WTC11 (cell line): ENCODE measurements around the gene TBL1X. TPM values are rescaled to one million over a fixed set of nuclear protein-coding genes. Genes with fewer than 3 reads are reported as not detected.

ENCODE experiments used
- ATAC-seq: fragments of 200-7000 bp; cut with Tn5 transposase; 2 replicates; pipeline ENCODE4 v1.10.0; 2021; ENCODE audit warnings: mild to moderate bottlenecking, moderate library complexity
- CTCF ChIA-PET: fragments of 300-600 bp; sonication (Branson Sonifier 250); formaldehyde crosslinking; loops from one replicate; lab custom pipeline; 2021; ENCODE audit warnings: antibody characterized with exemption; lab: Charles Lee
- POLR2A ChIA-PET: fragments of 350-600 bp; sonication (Branson Sonifier 250); formaldehyde crosslinking; loops from one replicate; lab custom pipeline; 2021; ENCODE audit warnings: antibody characterized with exemption; lab: Charles Lee
- DNase-seq: peaks from one replicate; pipeline ENCODE4 v3.0.0; 2021; ENCODE audit warnings: low spot score
- H3K27ac Mint-ChIP-seq: 2 replicates; pipeline ENCODE4 v1.8.0; 2021; ENCODE audit warnings: mixed read lengths
- H3K27me3 Mint-ChIP-seq: 2 replicates; pipeline ENCODE4 v1.8.0; 2021; ENCODE audit warnings: low read depth, mild to moderate bottlenecking, moderate library complexity, mixed read lengths
- H3K36me3 Mint-ChIP-seq: 2 replicates; pipeline ENCODE4 v1.8.0; 2021; ENCODE audit warnings: mixed read lengths
- H3K4me1 Mint-ChIP-seq: 2 replicates; pipeline ENCODE4 v1.8.0; 2022; ENCODE audit warnings: mixed read lengths
- H3K4me3 Mint-ChIP-seq: 2 replicates; pipeline ENCODE4 v1.8.0; 2021; ENCODE audit warnings: mild to moderate bottlenecking, moderate library complexity, mixed read lengths
- H3K9me3 Mint-ChIP-seq: 2 replicates; pipeline ENCODE4 v1.8.0; 2021; ENCODE audit warnings: mixed read lengths
- AR ChIP-seq: fragments of 250-450 bp; sonication (Bioruptor Pico); IDR thresholded peaks from 2 replicates; pipeline ENCODE4 v1.9.0; 2021; ENCODE audit warnings: mild to moderate bottlenecking
- ETV6 ChIP-seq: sonication (generic); formaldehyde crosslinking; IDR thresholded peaks from 2 replicates; pipeline ENCODE4 v1.8.1; 2022; ENCODE audit warnings: mild to moderate bottlenecking, missing genetic modification reagents
- FOXK1 ChIP-seq: sonication (generic); formaldehyde crosslinking; IDR thresholded peaks from 2 replicates; pipeline ENCODE4 v1.8.0; 2022; ENCODE audit warnings: mild to moderate bottlenecking, moderate library complexity, missing genetic modification reagents
- GABPB1 ChIP-seq: sonication (generic); formaldehyde crosslinking; IDR thresholded peaks from 2 replicates; pipeline ENCODE4 v1.8.1; 2023; ENCODE audit warnings: mild to moderate bottlenecking, missing genetic modification reagents
- GRHL2 ChIP-seq: fragments of 250-450 bp; sonication (Bioruptor Pico); IDR thresholded peaks from 2 replicates; pipeline ENCODE4 v1.8.0; 2022; ENCODE audit warnings: mild to moderate bottlenecking, moderate library complexity; ENCODE audit not compliant: insufficient replicate concordance, severe bottlenecking
- JAZF1 ChIP-seq: fragments of 250-450 bp; sonication (Bioruptor Pico); IDR thresholded peaks from 2 replicates; pipeline ENCODE4 v1.9.0; 2021; ENCODE audit warnings: moderate library complexity, mild to moderate bottlenecking, inconsistent platforms
- KAT7 ChIP-seq: sonication (generic); formaldehyde crosslinking; IDR thresholded peaks from 2 replicates; pipeline ENCODE4 v1.8.1; 2023; ENCODE audit warnings: missing genetic modification reagents, mild to moderate bottlenecking, borderline replicate concordance
- MYBL2 ChIP-seq: sonication (generic); formaldehyde crosslinking; IDR thresholded peaks from 2 replicates; pipeline ENCODE4 v1.8.1; 2023; ENCODE audit warnings: mild to moderate bottlenecking, moderate library complexity, missing genetic modification reagents
- PRDM15 ChIP-seq: sonication (generic); formaldehyde crosslinking; IDR thresholded peaks from 2 replicates; pipeline ENCODE4 v1.8.0; 2022; ENCODE audit warnings: missing genetic modification reagents
- TCF7 ChIP-seq: sonication (generic); formaldehyde crosslinking; IDR thresholded peaks from 2 replicates; pipeline ENCODE4 v1.8.0; 2022; ENCODE audit warnings: mild to moderate bottlenecking, low read depth, missing genetic modification reagents, moderate library complexity
- TEAD4 ChIP-seq: sonication (generic); formaldehyde crosslinking; IDR thresholded peaks from 2 replicates; pipeline ENCODE4 v1.8.0; 2022; ENCODE audit warnings: mild to moderate bottlenecking, missing genetic modification reagents
- ZBTB21 ChIP-seq: sonication (generic); formaldehyde crosslinking; IDR thresholded peaks from 2 replicates; pipeline ENCODE4 v1.8.1; 2023; ENCODE audit warnings: mild to moderate bottlenecking, missing genetic modification reagents, borderline replicate concordance
- ZNF138 ChIP-seq: sonication (generic); formaldehyde crosslinking; conservative IDR thresholded peaks from 2 replicates; pipeline ENCODE4 v1.8.1; 2022; ENCODE audit warnings: mild to moderate bottlenecking, moderate library complexity, missing genetic modification reagents
- ZNF281 ChIP-seq: sonication (generic); formaldehyde crosslinking; IDR thresholded peaks from 2 replicates; pipeline ENCODE4 v1.8.0; 2023; ENCODE audit warnings: mild to moderate bottlenecking, missing genetic modification reagents
- ZNF423 ChIP-seq: fragments of 250-450 bp; sonication (Bioruptor Pico); IDR thresholded peaks from 2 replicates; pipeline ENCODE4 v2.1.2; 2022; ENCODE audit warnings: mild to moderate bottlenecking, moderate library complexity
- ZNF671 ChIP-seq: fragments of 250-450 bp; sonication (Bioruptor Pico); IDR thresholded peaks from 2 replicates; pipeline ENCODE4 v1.8.0; 2021; ENCODE audit warnings: mild to moderate bottlenecking
- ZSCAN18 ChIP-seq: fragments of 250-450 bp; sonication (Bioruptor Pico); IDR thresholded peaks from 2 replicates; pipeline ENCODE4 v2.1.2; 2022; ENCODE audit warnings: mild to moderate bottlenecking, moderate library complexity
- total RNA-seq: library from RNA; stranded (reverse); gene quantifications from 3 replicates; pipeline ENCODE4 v1.2.3, GENCODE V29; 2021
- TF ChIP-seq, protein P1 (sequence below): sonication (generic); formaldehyde crosslinking; conservative IDR thresholded peaks from 2 replicates; pipeline ENCODE4 v1.8.1; 2023; ENCODE audit warnings: mild to moderate bottlenecking, low read depth, missing genetic modification reagents, moderate library complexity
- TF ChIP-seq, protein P2 (sequence below): fragments of 200-600 bp; IDR thresholded peaks from 2 replicates; pipeline ENCODE4 v1.8.0; 2022; ENCODE audit warnings: antibody characterized with exemption
- TF ChIP-seq, protein P3 (sequence below): sonication (generic); formaldehyde crosslinking; IDR thresholded peaks from 2 replicates; pipeline ENCODE4 v1.8.0; 2023; ENCODE audit warnings: missing genetic modification reagents

TBL1X gene
- total RNA-seq, 1 experiment from 2014 or later = 27.7 TPM

GRCh38 chrX:9737363-9737762, 272.5 kb downstream of the TBL1X start (continued):
- TF ChIP-seq FOXK1 (CRISPR knock-in tag) = no peak
- no peak for TF ChIP-seq AR (CRISPR knock-in tag)
- TF ChIP-seq GRHL2 (CRISPR knock-in tag) = no peak

DNA sequence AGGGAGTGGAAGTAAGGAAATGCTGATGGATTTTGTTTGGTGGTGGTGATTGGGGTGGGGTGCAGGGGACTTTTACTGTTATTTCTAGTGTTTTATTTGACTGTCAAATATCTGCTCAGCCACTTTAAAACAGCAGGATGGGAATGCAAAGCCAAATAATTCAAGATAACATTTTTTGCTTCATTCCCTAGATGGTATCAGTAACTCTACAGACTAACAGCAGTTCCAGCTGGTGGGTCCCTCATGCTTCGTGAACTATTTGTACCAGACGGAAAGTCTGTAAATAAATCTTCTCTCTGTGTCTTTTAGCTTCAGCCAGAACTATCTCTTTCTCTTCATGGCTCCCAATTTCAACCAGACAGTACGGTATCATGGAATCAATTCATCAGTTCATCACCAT, 273.3 kb downstream of the TBL1X start:
- H3K4me3 Mint-ChIP-seq = no peak overlapping the region
- CTCF ChIA-PET = no interaction called here
- POLR2A ChIA-PET = no interaction called here
- H3K27me3 Mint-ChIP-seq = no peaks in the 10 kb centered on the region
- no peak for ATAC-seq
- no peak for DNase-seq
- no peaks in the 10 kb centered on the region for H3K4me1 Mint-ChIP-seq
- peaks cover 8% of the 10 kb centered on the region for H3K36me3 Mint-ChIP-seq
- H3K9me3 Mint-ChIP-seq = no peaks in the 10 kb centered on the region
- H3K27ac Mint-ChIP-seq = no peak overlapping the region
- no peak for TF ChIP-seq ZNF138
- no peak for TF ChIP-seq ETV6 (CRISPR knock-in tag)
- TF ChIP-seq KAT7 (CRISPR knock-in tag) = no peak
- TF ChIP-seq GRHL2 (CRISPR knock-in tag) = no peak
- no peak for TF ChIP-seq ZBTB21 (CRISPR knock-in tag)
- no peak for TF ChIP-seq ZNF423 (CRISPR knock-in tag)
- TF ChIP-seq, protein P1, sequence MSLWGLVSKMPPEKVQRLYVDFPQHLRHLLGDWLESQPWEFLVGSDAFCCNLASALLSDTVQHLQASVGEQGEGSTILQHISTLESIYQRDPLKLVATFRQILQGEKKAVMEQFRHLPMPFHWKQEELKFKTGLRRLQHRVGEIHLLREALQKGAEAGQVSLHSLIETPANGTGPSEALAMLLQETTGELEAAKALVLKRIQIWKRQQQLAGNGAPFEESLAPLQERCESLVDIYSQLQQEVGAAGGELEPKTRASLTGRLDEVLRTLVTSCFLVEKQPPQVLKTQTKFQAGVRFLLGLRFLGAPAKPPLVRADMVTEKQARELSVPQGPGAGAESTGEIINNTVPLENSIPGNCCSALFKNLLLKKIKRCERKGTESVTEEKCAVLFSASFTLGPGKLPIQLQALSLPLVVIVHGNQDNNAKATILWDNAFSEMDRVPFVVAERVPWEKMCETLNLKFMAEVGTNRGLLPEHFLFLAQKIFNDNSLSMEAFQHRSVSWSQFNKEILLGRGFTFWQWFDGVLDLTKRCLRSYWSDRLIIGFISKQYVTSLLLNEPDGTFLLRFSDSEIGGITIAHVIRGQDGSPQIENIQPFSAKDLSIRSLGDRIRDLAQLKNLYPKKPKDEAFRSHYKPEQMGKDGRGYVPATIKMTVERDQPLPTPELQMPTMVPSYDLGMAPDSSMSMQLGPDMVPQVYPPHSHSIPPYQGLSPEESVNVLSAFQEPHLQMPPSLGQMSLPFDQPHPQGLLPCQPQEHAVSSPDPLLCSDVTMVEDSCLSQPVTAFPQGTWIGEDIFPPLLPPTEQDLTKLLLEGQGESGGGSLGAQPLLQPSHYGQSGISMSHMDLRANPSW = no peak
- TF ChIP-seq TCF7 (CRISPR knock-in tag) = no peak
- TF ChIP-seq, protein P2, sequence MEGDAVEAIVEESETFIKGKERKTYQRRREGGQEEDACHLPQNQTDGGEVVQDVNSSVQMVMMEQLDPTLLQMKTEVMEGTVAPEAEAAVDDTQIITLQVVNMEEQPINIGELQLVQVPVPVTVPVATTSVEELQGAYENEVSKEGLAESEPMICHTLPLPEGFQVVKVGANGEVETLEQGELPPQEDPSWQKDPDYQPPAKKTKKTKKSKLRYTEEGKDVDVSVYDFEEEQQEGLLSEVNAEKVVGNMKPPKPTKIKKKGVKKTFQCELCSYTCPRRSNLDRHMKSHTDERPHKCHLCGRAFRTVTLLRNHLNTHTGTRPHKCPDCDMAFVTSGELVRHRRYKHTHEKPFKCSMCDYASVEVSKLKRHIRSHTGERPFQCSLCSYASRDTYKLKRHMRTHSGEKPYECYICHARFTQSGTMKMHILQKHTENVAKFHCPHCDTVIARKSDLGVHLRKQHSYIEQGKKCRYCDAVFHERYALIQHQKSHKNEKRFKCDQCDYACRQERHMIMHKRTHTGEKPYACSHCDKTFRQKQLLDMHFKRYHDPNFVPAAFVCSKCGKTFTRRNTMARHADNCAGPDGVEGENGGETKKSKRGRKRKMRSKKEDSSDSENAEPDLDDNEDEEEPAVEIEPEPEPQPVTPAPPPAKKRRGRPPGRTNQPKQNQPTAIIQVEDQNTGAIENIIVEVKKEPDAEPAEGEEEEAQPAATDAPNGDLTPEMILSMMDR = no peak
- no peak for TF ChIP-seq MYBL2 (CRISPR knock-in tag)
- no peak for TF ChIP-seq ZNF671 (CRISPR knock-in tag)
- no peak for TF ChIP-seq TEAD4 (CRISPR knock-in tag)
- TF ChIP-seq JAZF1 (CRISPR knock-in tag) = no peak
- TF ChIP-seq PRDM15 (CRISPR knock-in tag) = no peak
- TF ChIP-seq, protein P3, sequence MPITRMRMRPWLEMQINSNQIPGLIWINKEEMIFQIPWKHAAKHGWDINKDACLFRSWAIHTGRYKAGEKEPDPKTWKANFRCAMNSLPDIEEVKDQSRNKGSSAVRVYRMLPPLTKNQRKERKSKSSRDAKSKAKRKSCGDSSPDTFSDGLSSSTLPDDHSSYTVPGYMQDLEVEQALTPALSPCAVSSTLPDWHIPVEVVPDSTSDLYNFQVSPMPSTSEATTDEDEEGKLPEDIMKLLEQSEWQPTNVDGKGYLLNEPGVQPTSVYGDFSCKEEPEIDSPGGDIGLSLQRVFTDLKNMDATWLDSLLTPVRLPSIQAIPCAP = no peak
- no peak for TF ChIP-seq ZNF281 (CRISPR knock-in tag)
- no peak for TF ChIP-seq ZSCAN18
- no peak for TF ChIP-seq GABPB1 (CRISPR knock-in tag)
